ES-I3 (cell line): ENCODE data around the gene STX5.
"Not testable (repeated sequence)": the region's sequence is repeated elsewhere in the genome, so short reads cannot be mapped to it uniquely, and the experiment has no call there.

Experiments
- H3K36me3 ChIP-seq: 2 replicates; pipeline ENCODE4 v1.6.1; 2013; ENCODE audit warnings: mild to moderate bottlenecking, low read length, control low read depth, moderate library complexity; ENCODE audit not compliant: insufficient read depth
- H3K4me1 ChIP-seq: 2 replicates; pipeline ENCODE4 v1.6.1; 2013; ENCODE audit warnings: mild to moderate bottlenecking, control low read depth, low read length; ENCODE audit not compliant: insufficient read depth
- H3K9ac ChIP-seq: 2 replicates; pipeline ENCODE4 v1.6.1; 2013; ENCODE audit warnings: low read depth, mild to moderate bottlenecking, low read length, moderate library complexity
- H3K9me3 ChIP-seq: 2 replicates; pipeline ENCODE4 v1.6.1; 2013; ENCODE audit warnings: mild to moderate bottlenecking, low read length, moderate library complexity; ENCODE audit not compliant: control insufficient read depth, insufficient read depth

STX5 gene

GRCh38 chr11:62828130-62828529 is 3.7 kb downstream of the STX5 start:
- peaks cover 18% of the 10 kb centered on the region for H3K36me3 ChIP-seq
- not testable (repeated sequence) for H3K4me1 ChIP-seq, H3K9ac ChIP-seq, H3K9me3 ChIP-seq

GRCh38 chr11:62823677-62824076 is 8.2 kb downstream of the STX5 start:
- no peak overlapping the region for H3K9ac ChIP-seq
- H3K4me1 ChIP-seq, result no peaks in the 10 kb centered on the region
- peaks cover 24% of the 10 kb centered on the region for H3K36me3 ChIP-seq
- no peaks in the 10 kb centered on the region for H3K9me3 ChIP-seq

GRCh38 chr11:62817129-62817528 is 14.7 kb downstream of the STX5 start:
- Histone ChIP-seq H3K9me3 (no peaks in the 10 kb centered on the region), H3K36me3 (no peaks in the 10 kb centered on the region), H3K9ac (no peak overlapping the region), H3K4me1 (no peaks in the 10 kb centered on the region)

- Histone ChIP-seq H3K4me1 (no peaks in the 10 kb centered on the region), H3K9ac (no peak overlapping the region), H3K9me3 (no peaks in the 10 kb centered on the region), H3K36me3 (no peaks in the 10 kb centered on the region)
Observed at GRCh38 chr11:62816557-62816956, 15.3 kb downstream of the STX5 start.

GRCh38 chr11:62811659-62812058 is 20.2 kb downstream of the STX5 start:
- H3K4me1 ChIP-seq, result 0 out of 2 replicates have a peak, but pooled peaks cover 3% of the 10 kb centered on the region
- no peaks in the 10 kb centered on the region for H3K36me3 ChIP-seq

GRCh38 chr11:62810748-62811147 is 21.1 kb downstream of the STX5 start:
- no peaks in the 10 kb centered on the region for H3K36me3 ChIP-seq
- H3K9me3 ChIP-seq, result no peaks in the 10 kb centered on the region
- H3K9ac ChIP-seq, result no peak overlapping the region
- H3K4me1 ChIP-seq, result 0 out of 2 replicates have a peak, but pooled peaks cover 9% of the 10 kb centered on the region

More at GRCh38 chr11:62811659-62812058, 20.2 kb downstream of the STX5 start:
- Histone ChIP-seq H3K9me3 (no peaks in the 10 kb centered on the region), H3K9ac (no peak overlapping the region)

GRCh38 chr11:62806611-62807121 is 25.2 kb downstream of the STX5 start:
- Histone ChIP-seq H3K9ac (no peak overlapping the region), H3K36me3 (peaks cover 5% of the 10 kb centered on the region; the same call in 1 of the 2 replicates), H3K4me1 (peaks cover 16% of the 10 kb centered on the region; the same call in 1 of the 2 replicates), H3K9me3 (no peaks in the 10 kb centered on the region)

- Histone ChIP-seq H3K36me3 (peaks cover 8% of the 10 kb centered on the region), H3K9me3 (no peaks in the 10 kb centered on the region), H3K4me1 (peaks cover 16% of the 10 kb centered on the region; the same call in 1 of the 2 replicates), H3K9ac (peak overlapping the region; percentile 90)
Observed at GRCh38 chr11:62805961-62806441, 25.9 kb downstream of the STX5 start.

GRCh38 chr11:62805076-62805892 is 26.6 kb downstream of the STX5 start, which contains the start of gene NXF1:
NXF1 (minus strand) TSS chr11:62805440; CDS start chr11:62805356, 84 bp downstream.
- peaks cover 13% of the 10 kb centered on the region for H3K36me3 ChIP-seq
- peaks cover 16% of the 10 kb centered on the region; the same call in 1 of the 2 replicates for H3K4me1 ChIP-seq
- peak within 1 kb of the TSS; percentile 90 for H3K9ac ChIP-seq
- H3K9me3 ChIP-seq, result no peaks in the 10 kb centered on the region

- Histone ChIP-seq H3K9ac (peak overlapping the region; percentile 90), H3K9me3 (no peaks in the 10 kb centered on the region), H3K36me3 (peaks cover 13% of the 10 kb centered on the region), H3K4me1 (peaks cover 16% of the 10 kb centered on the region; the same call in 1 of the 2 replicates)
Observed at GRCh38 chr11:62804310-62805075, 27.4 kb downstream of the STX5 start.

- H3K9ac ChIP-seq, result no peak overlapping the region
- H3K9me3 ChIP-seq, result no peaks in the 10 kb centered on the region
- peaks cover 7% of the 10 kb centered on the region; the same call in 1 of the 2 replicates for H3K4me1 ChIP-seq
- peaks cover 26% of the 10 kb centered on the region for H3K36me3 ChIP-seq
Observed at GRCh38 chr11:62801071-62801470, 30.8 kb downstream of the STX5 start.

GRCh38 chr11:62799486-62799885 is 32.4 kb downstream of the STX5 start:
- H3K9ac ChIP-seq, result no peak overlapping the region
- no peaks in the 10 kb centered on the region for H3K9me3 ChIP-seq
- H3K36me3 ChIP-seq, result peaks cover 28% of the 10 kb centered on the region
- peaks cover 7% of the 10 kb centered on the region; the same call in 1 of the 2 replicates for H3K4me1 ChIP-seq

- peaks cover 23% of the 10 kb centered on the region for H3K36me3 ChIP-seq
- no peak overlapping the region for H3K9ac ChIP-seq
- H3K4me1 ChIP-seq, result peaks cover 5% of the 10 kb centered on the region; the same call in 1 of the 2 replicates
- no peaks in the 10 kb centered on the region for H3K9me3 ChIP-seq
Observed at GRCh38 chr11:62796281-62796680, 35.6 kb downstream of the STX5 start.

GRCh38 chr11:62794201-62794775 is 37.6 kb downstream of the STX5 start:
- Histone ChIP-seq H3K9me3 (no peaks in the 10 kb centered on the region), H3K4me1 (peaks cover 5% of the 10 kb centered on the region; the same call in 1 of the 2 replicates), H3K9ac (no peak overlapping the region), H3K36me3 (peaks cover 13% of the 10 kb centered on the region)
